Left ventricle myocardium superior (tissue), 1 donor: ENCODE measurements around the gene CD1D. TPM values are rescaled to one million over a fixed set of nuclear protein-coding genes. Genes with fewer than 3 reads are reported as not detected.
"Not testable (repeated sequence)": the region's sequence is repeated elsewhere in the genome, so short reads cannot be mapped to it uniquely, and the experiment has no call there.

ENCODE experiments used
- ATAC-seq: fragments of 200-7000 bp; cut with Tn5 transposase; one replicate; pipeline ENCODE4 v1.9.1; 2020; ENCODE audit warnings: mild to moderate bottlenecking, moderate library complexity
- DNase-seq: peaks from one replicate; pipeline ENCODE4 v3.0.0-alpha.2; 2020
- intact Hi-C: fragments of 100-400 bp; cut with micrococcal nuclease; formaldehyde crosslinking; loops from one replicate; pipeline ENCODE4 v1.11.0; 2022
- total RNA-seq: library from RNA; stranded (reverse); fragmentation: NEBNext Ultra II Directional; extraction: Animal tissue kit (Norgen Biotek cat#: 25700); gene quantifications from one replicate; pipeline ENCODE4 v1.2.1, GENCODE V29; 2021
- donor health status: DM: no; HTN: yes; CAD: no; lungs with severe emphysema.

CD1D gene
- total RNA-seq, 1 donor from 2014 or later = 1.4 TPM

GRCh38 chr1:158223445-158223844 is 42.8 kb downstream of the CD1D start:
- ATAC-seq, intact Hi-C loops, DNase-seq: not testable (repeated sequence)

GRCh38 chr1:158227904-158228623 is 47.4 kb downstream of the CD1D start:
- ATAC-seq (no peak), DNase-seq (no peak)
- intact Hi-C loops = no loop called here

Other genes with a start within 250 kb of the CD1D start
- 10.0 TPM for gene KIRREL1, start 187.2 kb upstream of the CD1D start, total RNA-seq
- not detected for gene CD1A, start 73.5 kb downstream of the CD1D start, total RNA-seq
- 0.74 TPM for gene CD1C, start 109.0 kb downstream of the CD1D start, total RNA-seq
- not detected for gene CD1B, start 150.6 kb downstream of the CD1D start, total RNA-seq
- 0.50 TPM for gene CD1E, start 173.0 kb downstream of the CD1D start, total RNA-seq
- not detected for gene OR10T2, start 218.6 kb downstream of the CD1D start, total RNA-seq
- not detected for gene OR10K2, start 245.3 kb downstream of the CD1D start, total RNA-seq